Stimulated activated memory B cell treated with anti-CD40 and anti-IgM and Interleukin-4, amounts not matched to agents 10 μg/mL and 1 μg/mL and 100 μg/mL, for 72 hours (primary cell): ENCODE measurements around the gene TMCO4.
A peak's percentile ranks its signal among the peaks of the same experiment; 100 is the strongest.

Source experiments
- ATAC-seq: fragments of 150-1000 bp; cut with Tn5 transposase; 2 replicates; pipeline ENCODE4 v1.10.0; 2021
- H3K27ac Mint-ChIP-seq: one replicate; pipeline ENCODE4 v1.8.0; 2022; ENCODE audit warnings: mild to moderate bottlenecking, mixed read lengths
- H3K27me3 Mint-ChIP-seq: one replicate; pipeline ENCODE4 v1.8.0; 2022; ENCODE audit warnings: mixed read lengths
- H3K36me3 Mint-ChIP-seq: one replicate; pipeline ENCODE4 v1.8.0; 2022; ENCODE audit warnings: mixed read lengths
- H3K4me1 Mint-ChIP-seq: one replicate; pipeline ENCODE4 v1.8.0; 2022; ENCODE audit warnings: mixed read lengths
- H3K4me3 Mint-ChIP-seq: one replicate; pipeline ENCODE4 v1.8.0; 2022; ENCODE audit warnings: mild to moderate bottlenecking, moderate library complexity, mixed read lengths
- H3K9me3 Mint-ChIP-seq: one replicate; pipeline ENCODE4 v1.8.0; 2022; ENCODE audit warnings: mixed read lengths

The TMCO4 gene

DNA sequence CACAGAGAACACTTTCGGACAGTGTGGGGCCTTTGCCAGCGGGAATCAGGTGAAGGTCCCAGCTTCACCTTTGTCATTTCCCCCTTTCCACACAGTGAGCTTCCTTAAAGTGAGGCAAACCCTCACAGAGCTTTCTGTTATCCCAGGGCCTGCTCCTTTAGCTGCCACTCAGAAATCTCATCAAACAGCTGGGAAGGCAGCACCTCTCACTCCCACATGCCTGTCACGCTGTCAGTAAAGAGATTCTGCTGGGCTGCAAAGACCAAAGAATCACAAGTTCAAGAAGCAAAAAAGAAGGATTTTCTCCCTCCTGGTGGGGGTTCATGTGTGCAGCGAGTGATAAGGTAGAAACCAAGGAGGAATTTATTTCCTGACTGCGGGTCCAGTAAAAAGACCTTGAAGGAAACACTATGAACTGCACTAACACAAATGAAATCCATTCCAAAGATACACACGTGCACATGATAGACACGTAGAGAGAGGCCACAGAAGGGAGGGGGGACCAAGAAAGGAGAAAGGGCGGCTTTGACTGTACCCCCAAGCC, 91.1 kb downstream of the TMCO4 start:
- Mint-ChIP-seq H3K9me3 (no peaks in the 10 kb centered on the region), H3K4me1 (peaks cover 5% of the 10 kb centered on the region), H3K36me3 (peaks cover 31% of the 10 kb centered on the region), H3K4me3 (no peak overlapping the region), H3K27ac (no peak overlapping the region), H3K27me3 (no peaks in the 10 kb centered on the region)
- ATAC-seq: no peak

DNA sequence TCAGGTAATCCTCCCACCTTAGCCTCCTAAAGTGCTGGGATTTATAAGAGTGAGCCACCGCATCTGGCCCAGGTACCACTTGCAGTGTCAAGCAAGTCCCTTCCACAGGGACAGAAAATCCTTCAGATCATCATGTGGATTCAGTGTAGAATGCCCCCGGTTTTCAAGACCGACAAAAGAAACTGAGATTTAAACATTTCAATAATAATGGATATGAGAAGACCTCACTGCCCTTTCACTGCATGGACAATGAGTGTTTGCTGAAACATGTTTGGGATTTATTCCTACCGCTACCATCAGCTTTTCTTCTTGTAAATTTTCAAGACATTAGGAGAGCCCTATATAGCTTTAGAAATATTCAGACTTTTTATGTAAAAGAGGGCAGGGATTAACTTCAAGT, 93.6 kb downstream of the TMCO4 start:
- Mint-ChIP-seq H3K36me3 (peaks cover 24% of the 10 kb centered on the region), H3K4me3 (no peak overlapping the region), H3K4me1 (peaks cover 5% of the 10 kb centered on the region), H3K27me3 (no peaks in the 10 kb centered on the region), H3K27ac (no peak overlapping the region), H3K9me3 (no peaks in the 10 kb centered on the region)
- ATAC-seq: no peak

DNA sequence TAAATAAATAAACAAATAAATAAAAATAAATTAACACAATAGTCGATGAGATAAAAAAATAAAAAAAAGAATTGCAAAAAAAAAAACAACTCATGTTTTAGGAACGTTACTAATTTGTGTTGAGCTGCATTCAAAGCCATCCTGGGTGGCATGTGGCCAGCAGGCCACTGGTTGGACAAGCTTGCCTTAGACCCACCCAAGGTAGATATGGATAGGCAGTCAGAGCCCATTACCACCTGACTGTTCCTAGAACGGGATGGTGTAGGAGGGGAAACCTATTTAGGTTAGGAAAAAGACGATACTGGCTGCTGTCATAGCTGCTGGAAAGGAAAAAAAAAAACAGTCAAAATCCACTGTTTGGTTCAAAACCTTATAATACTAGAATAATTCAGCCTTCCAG, 94.3 kb downstream of the TMCO4 start:
- peaks cover 5% of the 10 kb centered on the region for H3K4me1 Mint-ChIP-seq
- ATAC-seq: no peak
- no peak overlapping the region for H3K27ac Mint-ChIP-seq
- H3K9me3 Mint-ChIP-seq: no peaks in the 10 kb centered on the region
- H3K27me3 Mint-ChIP-seq: no peaks in the 10 kb centered on the region
- peaks cover 28% of the 10 kb centered on the region for H3K36me3 Mint-ChIP-seq
- H3K4me3 Mint-ChIP-seq: no peak overlapping the region

DNA sequence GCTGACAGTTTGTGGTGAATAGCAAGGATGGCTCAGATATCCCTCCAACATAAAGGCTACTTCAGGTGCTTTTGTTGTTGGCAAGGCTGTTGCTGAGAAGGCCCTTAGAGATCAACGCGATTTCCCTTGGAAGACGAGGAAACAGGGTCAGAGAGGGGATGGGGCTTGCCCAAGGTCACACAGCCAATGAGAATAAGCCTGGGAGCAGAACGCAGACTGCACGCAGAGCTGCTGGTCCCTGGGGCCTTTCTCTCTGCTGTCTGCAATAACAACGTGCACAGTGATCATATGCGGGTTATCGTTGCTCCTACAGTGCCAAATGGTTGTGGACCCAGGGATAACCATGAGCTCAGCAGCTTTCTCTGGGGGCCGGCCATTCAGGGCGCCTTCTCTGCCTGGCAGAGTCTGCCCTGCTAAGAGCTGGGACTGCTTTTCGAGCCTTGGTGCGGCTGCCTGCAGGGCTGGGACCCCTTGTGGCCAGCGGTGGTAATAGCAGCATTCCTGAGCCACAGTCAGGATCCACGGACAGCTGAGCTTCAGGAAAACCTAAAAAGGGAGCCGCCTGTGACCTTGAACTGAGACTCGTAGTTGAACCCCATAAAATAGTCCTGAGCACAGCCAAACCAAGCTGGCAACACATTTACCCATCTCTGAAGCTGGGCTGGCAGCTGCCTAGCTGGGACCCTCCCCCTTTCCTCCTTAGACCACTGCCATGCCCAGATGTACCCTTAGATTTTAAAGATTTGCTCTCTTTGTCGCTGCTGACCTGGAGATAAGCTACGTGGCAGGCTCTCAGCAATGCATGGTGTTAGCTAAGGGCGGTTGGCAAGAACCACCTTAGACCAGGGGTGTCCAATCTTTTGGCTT, 95.2 kb downstream of the TMCO4 start:
- Mint-ChIP-seq H3K36me3 (peaks cover 29% of the 10 kb centered on the region), H3K9me3 (no peaks in the 10 kb centered on the region), H3K27ac (no peak overlapping the region), H3K4me1 (peaks cover 5% of the 10 kb centered on the region), H3K27me3 (no peaks in the 10 kb centered on the region), H3K4me3 (no peak overlapping the region)
- no peak for ATAC-seq

DNA sequence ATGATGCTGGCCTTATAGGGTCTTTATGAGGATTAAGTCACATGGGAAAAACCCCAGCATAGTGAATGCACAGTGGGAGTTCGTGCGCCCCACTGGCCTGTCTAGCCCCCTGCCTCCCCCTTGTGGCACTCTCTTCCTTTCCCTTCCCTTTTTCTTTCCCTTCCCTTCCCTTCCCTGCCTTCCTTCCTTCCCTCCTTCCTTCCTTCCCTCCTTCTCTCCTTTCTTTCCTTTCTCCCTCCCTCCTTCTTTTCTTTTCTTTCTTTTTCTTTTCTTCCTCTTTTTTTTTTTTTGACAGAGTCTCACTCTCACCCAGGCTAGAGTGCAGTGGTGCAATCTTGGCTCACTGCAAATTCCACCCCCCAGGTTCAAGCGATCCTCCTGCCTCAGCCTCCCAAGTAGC, 96.4 kb downstream of the TMCO4 start:
- H3K4me3 Mint-ChIP-seq: no peak overlapping the region
- H3K4me1 Mint-ChIP-seq: peaks cover 12% of the 10 kb centered on the region
- no peaks in the 10 kb centered on the region for H3K9me3 Mint-ChIP-seq
- H3K36me3 Mint-ChIP-seq: peaks cover 28% of the 10 kb centered on the region
- H3K27me3 Mint-ChIP-seq: no peaks in the 10 kb centered on the region
- H3K27ac Mint-ChIP-seq: no peak overlapping the region
- no peak for ATAC-seq

DNA sequence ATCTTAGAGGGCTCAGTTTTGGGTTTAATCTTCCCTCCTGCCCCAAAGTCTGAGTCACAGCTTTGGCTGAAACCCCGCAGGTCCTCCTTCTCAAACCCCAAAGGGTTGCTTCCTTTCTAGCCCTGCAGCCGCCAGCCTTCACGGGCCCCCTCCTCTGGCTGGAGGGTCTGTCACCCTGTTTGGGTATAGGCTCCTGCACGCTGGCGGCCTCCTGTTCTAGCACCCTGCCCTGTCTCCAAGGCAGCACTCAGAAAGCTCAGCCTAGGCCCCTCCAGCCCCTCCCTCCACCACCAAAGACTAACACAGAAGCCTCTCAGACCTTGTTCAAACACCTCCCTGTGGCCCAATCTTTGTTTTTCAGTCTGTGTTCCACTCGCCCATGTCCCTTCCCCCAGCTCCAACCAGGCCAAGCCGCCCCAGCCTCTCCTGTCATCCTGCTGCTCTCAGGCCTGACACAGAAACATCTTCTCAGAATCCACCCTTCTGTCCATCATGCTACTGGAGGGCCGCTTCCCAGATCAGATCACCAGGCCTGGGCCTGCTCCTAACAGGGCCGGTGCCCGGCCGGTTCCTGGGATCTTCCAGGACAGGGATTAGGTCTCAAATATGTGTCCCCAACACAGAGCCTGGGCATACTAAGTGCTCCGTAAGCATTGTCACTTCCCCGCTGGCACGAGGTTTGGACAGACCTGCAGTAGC, 99.5 kb downstream of the TMCO4 start:
- H3K4me1 Mint-ChIP-seq: peaks cover 19% of the 10 kb centered on the region
- H3K4me3 Mint-ChIP-seq: no peak overlapping the region
- no peak for ATAC-seq
- H3K9me3 Mint-ChIP-seq: no peaks in the 10 kb centered on the region
- peaks cover 41% of the 10 kb centered on the region for H3K36me3 Mint-ChIP-seq
- no peaks in the 10 kb centered on the region for H3K27me3 Mint-ChIP-seq
- no peak overlapping the region for H3K27ac Mint-ChIP-seq

DNA sequence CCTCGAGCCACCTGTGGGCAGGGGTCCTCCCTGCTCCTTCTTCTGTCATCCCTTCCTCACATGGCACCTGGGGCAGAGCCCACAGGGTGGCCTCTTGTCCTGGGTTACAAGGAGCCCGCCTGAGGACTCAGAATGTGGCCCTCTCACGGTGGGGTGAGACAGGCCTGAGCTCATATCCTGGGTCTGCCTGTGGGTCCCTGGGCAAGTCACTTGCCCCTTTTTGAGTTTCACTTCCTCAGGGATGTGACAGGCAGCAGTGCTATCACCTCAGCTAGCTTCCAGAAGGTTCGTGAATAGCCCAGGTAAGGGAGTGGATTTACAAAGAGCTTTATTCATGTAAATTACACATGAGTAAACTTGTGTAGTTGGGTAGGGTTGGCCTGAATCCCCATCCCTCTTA, 101.5 kb downstream of the TMCO4 start:
- H3K27ac Mint-ChIP-seq: peak overlapping the region; percentile 21
- peaks cover 60% of the 10 kb centered on the region for H3K36me3 Mint-ChIP-seq
- peak; percentile 71 for ATAC-seq

DNA sequence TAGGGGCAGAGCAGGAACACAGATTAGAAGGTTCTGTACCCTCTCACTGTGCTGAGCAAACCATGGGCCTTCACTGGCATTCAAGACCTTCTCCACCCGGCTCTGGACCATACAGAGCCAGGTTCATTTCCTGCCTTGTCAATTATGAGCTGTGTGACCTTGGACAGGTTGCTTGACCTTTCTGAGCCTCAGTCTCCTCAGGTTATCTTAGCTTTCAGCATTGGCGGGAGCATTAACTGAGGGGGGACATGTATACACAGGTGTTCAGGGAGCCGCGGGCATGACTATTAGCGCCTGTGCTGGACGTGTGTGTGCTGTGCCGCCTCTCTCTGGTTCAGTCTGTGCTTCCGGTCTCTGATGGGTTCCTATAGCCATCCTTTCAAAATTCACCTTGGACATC, 102.9 kb downstream of the TMCO4 start:
- H3K9me3 Mint-ChIP-seq: no peaks in the 10 kb centered on the region
- peaks cover 13% of the 10 kb centered on the region for H3K4me1 Mint-ChIP-seq
- H3K27ac Mint-ChIP-seq: no peak overlapping the region
- H3K4me3 Mint-ChIP-seq: no peak overlapping the region
- no peak for ATAC-seq
- H3K36me3 Mint-ChIP-seq: peaks cover 66% of the 10 kb centered on the region
- no peaks in the 10 kb centered on the region for H3K27me3 Mint-ChIP-seq

More for the DNA sequence above, 101.5 kb downstream of the TMCO4 start:
- no peak overlapping the region for H3K4me3 Mint-ChIP-seq
- H3K9me3 Mint-ChIP-seq: no peaks in the 10 kb centered on the region
- peaks cover 13% of the 10 kb centered on the region for H3K4me1 Mint-ChIP-seq
- no peaks in the 10 kb centered on the region for H3K27me3 Mint-ChIP-seq

DNA sequence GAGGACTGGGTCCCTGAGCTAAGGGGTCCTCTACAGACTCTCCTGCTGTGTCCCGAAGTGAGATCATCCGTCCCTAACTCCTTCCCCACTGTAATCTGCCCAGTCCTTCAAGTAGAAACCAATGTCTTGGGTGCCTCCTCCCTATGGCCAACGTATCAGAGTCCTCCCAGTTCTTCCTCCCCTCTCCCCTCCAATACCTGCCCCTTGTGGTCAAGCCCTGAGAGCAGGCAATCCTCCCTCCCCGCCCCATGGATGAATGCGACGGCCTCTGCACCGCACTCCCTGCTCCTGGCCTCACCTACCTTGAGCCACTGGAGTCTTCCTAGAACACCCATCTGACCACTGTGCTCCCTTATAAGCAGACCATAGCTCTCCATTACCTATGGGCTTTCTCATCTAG, 103.9 kb downstream of the TMCO4 start:
- Mint-ChIP-seq H3K27me3 (no peaks in the 10 kb centered on the region), H3K4me3 (no peak overlapping the region), H3K9me3 (no peaks in the 10 kb centered on the region), H3K27ac (no peak overlapping the region), H3K4me1 (peaks cover 13% of the 10 kb centered on the region), H3K36me3 (peaks cover 74% of the 10 kb centered on the region)
- ATAC-seq: no peak

DNA sequence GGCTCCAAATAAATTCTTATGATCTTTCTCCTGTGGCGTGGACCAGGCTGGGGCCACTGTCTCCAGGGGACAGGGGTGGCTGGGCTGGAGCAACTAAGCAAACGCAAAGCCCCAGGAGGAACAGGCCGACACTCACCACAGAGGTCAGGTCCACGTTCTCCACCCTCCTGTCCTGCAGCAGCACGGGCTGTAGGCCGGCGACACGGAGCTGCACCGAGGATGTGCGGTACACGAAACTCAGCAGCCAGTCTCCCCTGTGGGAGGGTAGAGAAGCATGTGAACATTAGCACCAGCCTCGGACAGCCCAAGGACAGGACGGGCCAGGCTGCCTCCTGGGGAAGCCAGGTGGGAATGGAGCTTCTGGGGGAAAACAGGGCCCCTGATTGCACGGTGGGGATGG, 105.4 kb downstream of the TMCO4 start:
- no peak for ATAC-seq
- Mint-ChIP-seq H3K36me3 (peaks cover 81% of the 10 kb centered on the region), H3K9me3 (peaks cover 3% of the 10 kb centered on the region), H3K4me1 (peaks cover 13% of the 10 kb centered on the region), H3K27ac (no peak overlapping the region), H3K4me3 (no peak overlapping the region), H3K27me3 (no peaks in the 10 kb centered on the region)

DNA sequence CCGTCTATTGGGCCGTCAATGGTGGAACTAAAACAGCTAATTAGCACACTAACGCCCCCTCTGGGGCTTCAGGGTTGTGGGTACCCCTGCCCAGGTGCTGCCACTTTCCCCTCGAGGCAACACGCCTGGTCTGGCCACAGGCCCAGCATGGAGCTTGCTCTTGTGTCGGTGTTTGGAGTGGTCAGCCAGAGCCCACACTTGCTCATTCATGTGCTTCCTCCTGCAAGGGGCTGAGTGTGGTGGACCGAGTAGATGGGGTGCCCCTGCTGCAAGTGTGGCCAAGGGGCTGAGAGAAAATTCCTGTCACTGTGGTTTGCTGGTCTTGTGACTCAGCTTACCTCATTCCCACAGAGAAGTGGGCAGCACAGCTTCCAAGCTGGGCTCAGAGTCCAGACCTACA, 109.4 kb downstream of the TMCO4 start:
- peaks cover 7% of the 10 kb centered on the region for H3K9me3 Mint-ChIP-seq
- no peak overlapping the region for H3K4me3 Mint-ChIP-seq
- no peak for ATAC-seq
- H3K27me3 Mint-ChIP-seq: no peaks in the 10 kb centered on the region
- H3K27ac Mint-ChIP-seq: no peak overlapping the region
- H3K36me3 Mint-ChIP-seq: peaks cover 84% of the 10 kb centered on the region
- H3K4me1 Mint-ChIP-seq: no peaks in the 10 kb centered on the region

DNA sequence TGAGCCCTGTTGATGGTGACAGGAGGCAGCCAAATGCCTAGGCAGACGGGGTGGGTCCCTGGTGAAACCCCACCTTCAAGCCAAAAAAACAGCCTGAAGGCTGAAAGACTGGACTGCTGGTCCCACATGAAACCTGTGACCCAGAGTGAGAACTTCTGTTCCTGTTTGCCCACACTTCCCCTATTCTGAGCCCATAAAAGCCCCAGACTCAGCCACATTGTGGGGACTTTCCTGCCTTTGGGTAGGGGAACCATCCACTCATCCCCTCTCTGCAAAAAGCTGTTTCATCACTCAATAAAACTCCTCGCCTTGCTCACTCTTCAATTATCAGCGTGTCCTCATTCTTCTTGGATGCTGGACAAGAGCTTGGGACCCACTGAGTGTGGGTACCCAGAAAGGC, 109.9 kb downstream of the TMCO4 start:
- Mint-ChIP-seq H3K9me3 (peaks cover 7% of the 10 kb centered on the region), H3K27ac (no peak overlapping the region), H3K4me1 (no peaks in the 10 kb centered on the region), H3K4me3 (no peak overlapping the region), H3K36me3 (peaks cover 79% of the 10 kb centered on the region), H3K27me3 (no peaks in the 10 kb centered on the region)
- ATAC-seq: no peak

DNA sequence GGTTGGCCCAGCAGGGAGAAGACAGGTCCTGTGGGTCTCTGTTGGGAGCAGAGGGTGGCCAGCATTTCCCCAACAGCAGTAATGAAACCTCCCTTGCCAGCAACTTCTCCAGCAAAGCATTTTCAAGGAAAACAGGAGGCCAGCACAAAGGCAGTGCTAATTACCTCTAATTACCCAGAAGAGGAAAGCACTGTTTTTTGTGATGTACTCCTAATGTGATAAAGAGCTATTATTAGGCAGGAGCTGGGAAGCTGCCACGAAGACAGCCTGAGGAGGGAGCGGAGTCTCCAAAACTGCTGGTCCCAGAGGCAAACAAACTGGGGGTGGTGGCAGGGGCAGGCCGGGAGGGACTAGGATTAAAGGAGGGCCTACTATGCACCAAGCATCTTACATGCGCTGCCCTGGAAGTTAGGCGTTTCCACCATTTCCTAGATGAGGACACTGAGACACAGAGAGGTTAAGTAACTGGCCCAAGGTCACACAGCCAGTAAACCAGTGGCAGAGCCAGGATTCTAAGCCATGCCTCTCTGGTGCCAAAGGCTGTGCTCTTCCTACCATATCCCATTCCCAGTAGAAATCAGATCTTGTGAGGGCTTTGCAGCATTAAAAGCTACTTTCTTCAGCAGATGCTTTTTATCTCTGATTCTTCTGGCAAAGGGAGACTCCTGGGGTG, 110.5 kb downstream of the TMCO4 start:
- no peak overlapping the region for H3K27ac Mint-ChIP-seq
- H3K4me1 Mint-ChIP-seq: no peaks in the 10 kb centered on the region
- no peak overlapping the region for H3K4me3 Mint-ChIP-seq
- peaks cover 73% of the 10 kb centered on the region for H3K36me3 Mint-ChIP-seq
- no peak for ATAC-seq
- H3K27me3 Mint-ChIP-seq: no peaks in the 10 kb centered on the region
- peaks cover 7% of the 10 kb centered on the region for H3K9me3 Mint-ChIP-seq

DNA sequence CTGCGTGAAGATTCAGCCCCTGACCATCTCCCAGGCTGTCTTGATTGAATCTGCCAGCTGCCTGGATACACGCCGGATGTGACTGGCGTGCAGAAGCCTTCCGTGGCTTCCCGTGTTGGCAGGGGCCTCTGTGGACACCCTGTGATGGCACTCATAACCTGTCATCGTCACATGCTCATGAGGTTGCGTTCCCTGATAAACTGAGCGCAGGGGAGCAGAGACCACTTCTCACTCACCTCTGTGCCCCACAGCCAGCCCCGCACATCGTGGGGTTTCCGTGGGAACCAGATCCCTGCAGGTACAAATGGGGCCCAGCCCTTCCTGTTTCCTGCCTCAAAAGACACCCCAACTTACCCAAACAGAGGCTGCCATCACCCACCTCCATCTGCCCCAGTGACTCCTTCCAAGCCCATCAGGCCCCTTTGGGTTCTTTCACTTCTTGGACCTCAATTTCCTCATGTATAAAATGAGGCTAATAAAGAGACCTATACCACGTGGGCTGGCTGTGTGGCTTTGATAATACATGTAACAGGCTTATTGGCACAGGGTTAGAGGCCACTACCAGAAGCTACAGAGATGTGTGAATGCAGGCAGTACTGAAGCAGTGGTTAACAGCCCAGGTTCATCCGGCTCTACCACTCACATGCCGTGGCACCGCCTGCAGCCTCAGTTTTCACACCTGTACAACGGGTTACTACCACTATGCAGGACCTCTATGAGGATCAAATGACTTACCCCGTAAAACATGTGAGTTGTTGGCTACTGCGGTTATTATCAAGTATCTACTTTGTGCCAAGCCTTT, 111.5 kb downstream of the TMCO4 start:
- Mint-ChIP-seq H3K27me3 (no peaks in the 10 kb centered on the region), H3K36me3 (peaks cover 64% of the 10 kb centered on the region), H3K27ac (no peak overlapping the region), H3K4me3 (no peak overlapping the region), H3K4me1 (no peaks in the 10 kb centered on the region), H3K9me3 (peaks cover 7% of the 10 kb centered on the region)
- no peak for ATAC-seq

DNA sequence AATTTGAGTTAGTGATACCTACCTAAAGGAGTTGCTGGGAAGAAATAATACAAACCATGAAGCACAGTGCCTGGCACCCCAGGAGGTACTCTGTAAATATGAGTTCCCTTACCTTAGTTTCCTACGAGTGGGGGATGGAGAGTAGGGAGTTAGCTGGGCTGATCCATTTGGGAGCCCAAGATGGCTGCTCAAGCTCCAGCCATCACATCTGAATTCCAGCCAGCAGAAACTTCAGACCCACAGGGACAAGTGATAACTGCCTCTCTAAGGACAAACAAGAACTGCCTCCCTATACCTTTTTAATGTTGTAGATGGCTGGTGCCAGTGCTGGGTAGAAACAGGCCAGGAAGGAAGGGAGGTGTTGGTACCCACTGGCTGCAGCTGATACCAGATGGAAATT, 112.3 kb downstream of the TMCO4 start:
- Mint-ChIP-seq H3K4me3 (no peak overlapping the region), H3K9me3 (peaks cover 7% of the 10 kb centered on the region), H3K36me3 (peaks cover 64% of the 10 kb centered on the region), H3K4me1 (no peaks in the 10 kb centered on the region), H3K27ac (no peak overlapping the region), H3K27me3 (no peaks in the 10 kb centered on the region)
- ATAC-seq: no peak
